ENCODE results near the gene DESI1.

Gene DESI1

GRCh38 chr22:41548830-41549211, 72.0 kb downstream of the DESI1 start:
- DNase-seq: no peak
- TF ChIP-seq POLR2A (IDR thresholded peaks at IDR 0.05; ENCODE audit: low read length): no peak
- no peak for TF ChIP-seq GATA1 (IDR thresholded peaks at IDR 0.05; ENCODE audit: low read depth, low read length)
